IMR-90 (cell line): ENCODE data around the gene GGT1. TPM values are rescaled to one million over a fixed set of nuclear protein-coding genes. Genes with fewer than 3 reads are reported as not detected.

Source experiments
- ATAC-seq: fragments of 200-7000 bp; cut with Tn5 transposase; 2 replicates; pipeline ENCODE4 v1.9.1; 2020; ENCODE audit warnings: low read depth, mild to moderate bottlenecking, moderate library complexity
- BruUV-seq: library from RNA; stranded (reverse); fragments of 400-500 nt; replicated peaks from 2 replicates; lab custom pipeline; 2021; lab: Mats Ljungman, UMichigan
- CTCF ChIA-PET: fragments of 300-600 bp; formaldehyde crosslinking; extraction: SDS; loops from one replicate; lab custom pipeline; 2021; ENCODE audit warnings: antibody characterized with exemption; lab: Yijun Ruan, JAX
- POLR2A ChIA-PET: fragments of 300-600 bp; sonication (Branson Sonifier 250); formaldehyde crosslinking; loops from one replicate; lab custom pipeline; 2022; ENCODE audit warnings: antibody characterized with exemption; ENCODE audit not compliant: unreplicated experiment; lab: Charles Lee
- DNase-seq: peaks from one replicate; pipeline ENCODE4 v3.0.0; 2013
- H2AFZ ChIP-seq: replicated peaks from 2 replicates; pipeline ENCODE3; 2013; ENCODE audit warnings: low read length, mild to moderate bottlenecking; ENCODE audit not compliant: poor library complexity
- H2AK5ac ChIP-seq: 2 replicates; pipeline ENCODE4 v1.6.1; 2013; ENCODE audit warnings: low read depth, low read length, inconsistent platforms
- H2AK9ac ChIP-seq: replicated peaks from 2 replicates; pipeline ENCODE3; 2013; ENCODE audit warnings: mild to moderate bottlenecking, low read depth, low read length, moderate library complexity; ENCODE audit not compliant: poor library complexity
- H2BK120ac ChIP-seq: 2 replicates; pipeline ENCODE4 v1.6.1; 2013; ENCODE audit warnings: low read depth, low read length, inconsistent platforms
- H2BK15ac ChIP-seq: 3 replicates; pipeline ENCODE4 v1.6.1; 2013; ENCODE audit warnings: low read depth, low read length, inconsistent platforms
- H2BK20ac ChIP-seq: 2 replicates; pipeline ENCODE4 v1.6.1; 2013; ENCODE audit warnings: low read depth, mild to moderate bottlenecking, inconsistent platforms, low read length, moderate library complexity
- H2BK5ac ChIP-seq: 2 replicates; pipeline ENCODE4 v1.6.1; 2013; ENCODE audit warnings: mild to moderate bottlenecking, low read depth, low read length, inconsistent platforms; ENCODE audit not compliant: poor library complexity, severe bottlenecking
- H3K14ac ChIP-seq: replicated peaks from 2 replicates; pipeline ENCODE4 v1.6.1; 2013; ENCODE audit warnings: low read depth, low read length, inconsistent platforms
- H3K18ac ChIP-seq: 2 replicates; pipeline ENCODE4 v1.6.1; 2013; ENCODE audit warnings: low read depth, low read length, control low read depth
- H3K23ac ChIP-seq: 2 replicates; pipeline ENCODE4 v1.6.1; 2013; ENCODE audit warnings: low read depth, low read length, inconsistent platforms
- H3K27ac ChIP-seq: 2 replicates; pipeline ENCODE4 v1.5.1; 2013; ENCODE audit warnings: mild to moderate bottlenecking, control low read depth, low read length; ENCODE audit not compliant: insufficient read depth
- H3K27me3 ChIP-seq: 2 replicates; pipeline ENCODE4 v1.6.1; 2013; ENCODE audit warnings: low read length; ENCODE audit not compliant: control insufficient read depth, insufficient read depth
- H3K36me3 ChIP-seq: 2 replicates; pipeline ENCODE4 v1.6.1; 2013; ENCODE audit warnings: low read length, mixed read lengths; ENCODE audit not compliant: control insufficient read depth, insufficient read depth
- H3K4ac ChIP-seq: 2 replicates; pipeline ENCODE4 v1.6.1; 2013; ENCODE audit warnings: low read depth, low read length, inconsistent platforms
- H3K4me1 ChIP-seq: 2 replicates; pipeline ENCODE4 v1.6.1; 2013; ENCODE audit warnings: low read length, mixed read lengths; ENCODE audit not compliant: control insufficient read depth, insufficient read depth
- H3K4me2 ChIP-seq: 2 replicates; pipeline ENCODE4 v1.6.1; 2013; ENCODE audit warnings: low read depth, mild to moderate bottlenecking, control low read depth, low read length, moderate library complexity
- H3K4me3 ChIP-seq: 2 replicates; pipeline ENCODE4 v1.5.1; 2013; ENCODE audit warnings: low read depth, mild to moderate bottlenecking, control low read depth, low read length, moderate library complexity; ENCODE audit not compliant: insufficient read depth
- H3K56ac ChIP-seq: 2 replicates; pipeline ENCODE4 v1.6.1; 2013; ENCODE audit warnings: low read length, inconsistent platforms; ENCODE audit not compliant: insufficient read depth; ENCODE audit errors: extremely low read depth
- H3K79me1 ChIP-seq, 2 experiments: 2 replicates each; pipeline ENCODE4 v1.6.1; 2013; ENCODE audit warnings: low read length in 2 of 2, inconsistent platforms in 1 of 2, low read depth in 1 of 2
- H3K9ac ChIP-seq: 2 replicates; pipeline ENCODE4 v1.6.1; 2013; ENCODE audit warnings: low read depth, low read length, control low read depth
- H3K9me1 ChIP-seq: 2 replicates; pipeline ENCODE4 v1.6.1; 2013; ENCODE audit warnings: low read length, inconsistent platforms; ENCODE audit not compliant: insufficient read depth
- H3K9me3 ChIP-seq: 2 replicates; pipeline ENCODE4 v1.6.1; 2013; ENCODE audit warnings: low read length; ENCODE audit not compliant: control insufficient read depth, insufficient read depth
- H4K20me1 ChIP-seq: 2 replicates; pipeline ENCODE4 v1.6.1; 2013; ENCODE audit warnings: low read length, inconsistent platforms; ENCODE audit not compliant: insufficient read depth
- H4K5ac ChIP-seq: 2 replicates; pipeline ENCODE4 v1.6.1; 2013; ENCODE audit warnings: mild to moderate bottlenecking, low read depth, low read length, control low read depth
- H4K8ac ChIP-seq, 2 experiments: 2 replicates each; pipeline ENCODE4 v1.6.1; 2013; ENCODE audit warnings: low read depth in 2 of 2, low read length in 2 of 2, control low read depth in 1 of 2, inconsistent platforms in 1 of 2
- H4K91ac ChIP-seq: 2 replicates; pipeline ENCODE4 v1.6.1; 2013; ENCODE audit warnings: low read depth, low read length, inconsistent platforms; ENCODE audit not compliant: insufficient read depth
- BHLHE40 ChIP-seq: fragments of 150-350 bp; IDR thresholded peaks from 2 replicates; pipeline ENCODE4 v1.6.1; 2016; ENCODE audit warnings: mild to moderate bottlenecking, low read depth, low read length
- CEBPB ChIP-seq: IDR thresholded peaks from 2 replicates; pipeline ENCODE4 v1.6.1; 2012; ENCODE audit warnings: low read depth, low read length, improper control_type of control experiment
- CHD1 ChIP-seq: IDR thresholded peaks from 2 replicates; pipeline ENCODE4 v1.6.1; 2012; ENCODE audit warnings: low read depth, low read length, improper control_type of control experiment
- MAZ ChIP-seq: IDR thresholded peaks from 2 replicates; pipeline ENCODE4 v1.6.1; 2012; ENCODE audit warnings: low read depth, mild to moderate bottlenecking, low read length, improper control_type of control experiment, moderate library complexity, borderline replicate concordance
- MXI1 ChIP-seq: IDR thresholded peaks from 2 replicates; pipeline ENCODE4 v1.6.1; 2012; ENCODE audit warnings: low read depth, mild to moderate bottlenecking, low read length, moderate library complexity, borderline replicate concordance
- RAD21 ChIP-seq: IDR thresholded peaks from 2 replicates; pipeline ENCODE4 v1.6.1; 2012; ENCODE audit warnings: low read length, improper control_type of control experiment
- RFX5 ChIP-seq: IDR thresholded peaks from 2 replicates; pipeline ENCODE4 v1.8.0; 2012; ENCODE audit warnings: low read depth, mild to moderate bottlenecking, low read length, moderate library complexity
- USF2 ChIP-seq: fragments of 150-350 bp; IDR thresholded peaks from 2 replicates; pipeline ENCODE4 v1.6.1; 2017; ENCODE audit warnings: mild to moderate bottlenecking, antibody characterized with exemption, low read length, low read depth
- WGBS, 2 experiments: methylation state at CpG; one replicate each; pipeline versions ENCODE4 v1.1.5 to v1.1.7; 2013; ENCODE audit warnings: missing lambda C conversion rate in 2 of 2; ENCODE audit not compliant: insufficient read length in 1 of 2; ENCODE audit errors: extremely low coverage in 2 of 2; 5-methylcytosine and 5-hydroxymethylcytosine counted together
- dilution Hi-C: fragments of 300-500 bp; cut with HindIII; formaldehyde crosslinking; loops from one replicate; pipeline ENCODE4 v1.14.3; 2018; ENCODE audit warnings: low sequenced_read_pairs; ENCODE audit not compliant: unreplicated experiment
- in situ Hi-C: fragments of 300-500 bp; cut with MboI; formaldehyde crosslinking; loops from 3 replicates; pipeline ENCODE4 v1.14.3; 2019; ENCODE audit warnings: low sequenced_read_pairs, inconsistent platforms, mixed read lengths
- intact Hi-C: fragments of 100-400 bp; cut with micrococcal nuclease; formaldehyde crosslinking; loops from 2 replicates; pipeline ENCODE4 v1.10.0; 2022
- polyA plus RNA-seq, 3 experiments: library from polyadenylated mRNA; depleted of rRNA; stranded (reverse); fragments of >200 nt; gene quantifications; 2 replicates each; pipeline ENCODE4 v1.2.3, GENCODE V29; 2012; ENCODE audit warnings: low replicate concordance in 1 of 3
- total RNA-seq: library from RNA; depleted of rRNA; stranded (reverse); fragments of >200 nt; gene quantifications from 2 replicates; pipeline ENCODE4 v1.2.3, GENCODE V29; 2012

GGT1 gene
- total and polyA plus RNA-seq, 2 of the 4 experiments (the other 2 are of a cell fraction), result 3.4 to 7.3 TPM

GRCh38 chr22:24591286-24591830 lies 11.6 kb upstream of the GGT1 start:
- H3K14ac ChIP-seq, result no peak overlapping the region
- 90% methylated on average over 4 of the region's 6 CpGs; no CpG with 5 or more reads in 1 of the 2 experiments for WGBS, 2 experiments
- H3K56ac ChIP-seq, result no peak overlapping the region
- dilution Hi-C loops (no loop called here), intact Hi-C loops (no loop called here), in situ Hi-C loops (no loop called here)
- no peak overlapping the region for H2AK5ac ChIP-seq
- H4K20me1 ChIP-seq, result no peaks in the 10 kb centered on the region
- H4K8ac ChIP-seq, result no peak overlapping the region
- no peaks in the 10 kb centered on the region for H3K9me3 ChIP-seq
- H4K5ac ChIP-seq, result no peak overlapping the region; the same call in 1 of the 2 replicates
- H3K4me1 ChIP-seq, result no peaks in the 10 kb centered on the region
- H2BK15ac ChIP-seq, result no peak overlapping the region
- no peaks in the 10 kb centered on the region for H3K27me3 ChIP-seq
- H3K4me3 ChIP-seq, result no peak overlapping the region
- peaks cover 17% of the 10 kb centered on the region; the same call in 1 of the 2 replicates for H3K36me3 ChIP-seq
- no peak overlapping the region for H3K23ac ChIP-seq
- ChIA-PET POLR2A (no interaction called here), CTCF (no interaction called here)
- H2BK120ac ChIP-seq, result no peak overlapping the region
- no peak overlapping the region for H2BK5ac ChIP-seq
- H3K18ac ChIP-seq, result no peak overlapping the region
- H3K4ac ChIP-seq, result no peak overlapping the region
- H3K27ac ChIP-seq, result no peak overlapping the region
- DNase-seq, result no peak
- no peak overlapping the region for H2AFZ ChIP-seq
- peaks cover 0 to 8% of the 10 kb centered on the region in 2 experiments; a peak in 2 of 4 replicates for H3K79me1 ChIP-seq
- peaks cover 11% of the 10 kb centered on the region for H3K9me1 ChIP-seq
- no TSS peak for BruUV-seq
- no peak for TF ChIP-seq RAD21
- TF ChIP-seq CEBPB, result no peak
- no peak for TF ChIP-seq CHD1
- TF ChIP-seq MAZ, result no peak
- TF ChIP-seq USF2, result no peak
- no peak for TF ChIP-seq MXI1
- TF ChIP-seq BHLHE40, result no peak
- no peak for TF ChIP-seq RFX5
- no peak overlapping the region for H2BK20ac ChIP-seq
- ATAC-seq, result no peak
- H3K9ac ChIP-seq, result no peak overlapping the region
- peak overlapping the region; percentile 11 for H2AK9ac ChIP-seq
- H3K4me2 ChIP-seq, result no peak overlapping the region
- no peak overlapping the region for H4K91ac ChIP-seq
